GM21447 (cell line): ENCODE data around the gene EGFL8.

ENCODE experiments used
- ATAC-seq: cut with Tn5 transposase; IDR thresholded peaks from one replicate; pipeline ENCODE4 v1.9.1; 2021; ENCODE audit not compliant: unreplicated experiment

EGFL8 gene

DNA sequence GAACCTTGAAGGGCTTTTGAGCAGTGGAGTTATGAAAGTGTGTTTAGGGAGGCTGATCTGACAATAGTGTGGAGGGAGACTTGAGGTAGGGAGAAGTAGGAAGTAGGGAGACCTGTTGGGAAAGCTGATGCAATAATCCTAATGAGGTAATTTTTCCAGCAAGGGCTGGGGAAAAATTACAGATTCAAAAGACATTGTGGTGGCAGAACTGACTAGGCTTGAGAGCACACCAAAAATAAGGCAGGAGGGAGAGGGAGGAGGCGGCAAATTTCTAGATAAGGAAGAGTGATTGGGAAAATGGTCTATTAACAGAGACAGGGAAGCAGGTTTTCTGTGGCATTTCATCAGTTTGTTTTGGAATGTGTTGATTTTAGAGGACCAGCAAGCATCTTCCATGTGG lies 18.1 kb upstream of the EGFL8 start:
- ATAC-seq = no peak

DNA sequence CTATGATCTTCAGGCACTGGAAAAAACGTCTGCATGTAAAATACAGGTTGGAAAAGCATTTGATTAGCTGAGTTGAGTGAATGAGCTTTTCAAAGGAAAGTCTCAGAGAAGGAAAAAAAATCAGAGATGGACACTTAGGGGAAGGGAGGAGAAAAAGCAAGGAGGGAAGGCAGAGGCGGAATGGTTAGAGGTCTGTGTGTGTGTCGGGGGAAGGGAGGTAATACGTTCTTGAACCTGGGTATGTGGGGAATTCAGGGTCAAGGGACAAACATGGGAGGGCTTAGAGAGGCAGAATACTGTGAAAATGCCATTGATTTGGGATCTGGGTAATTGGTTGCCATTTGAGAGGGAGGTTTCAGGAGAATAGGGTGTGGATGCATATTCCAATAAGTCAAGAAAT lies 17.7 kb upstream of the EGFL8 start:
- no peak for ATAC-seq

DNA sequence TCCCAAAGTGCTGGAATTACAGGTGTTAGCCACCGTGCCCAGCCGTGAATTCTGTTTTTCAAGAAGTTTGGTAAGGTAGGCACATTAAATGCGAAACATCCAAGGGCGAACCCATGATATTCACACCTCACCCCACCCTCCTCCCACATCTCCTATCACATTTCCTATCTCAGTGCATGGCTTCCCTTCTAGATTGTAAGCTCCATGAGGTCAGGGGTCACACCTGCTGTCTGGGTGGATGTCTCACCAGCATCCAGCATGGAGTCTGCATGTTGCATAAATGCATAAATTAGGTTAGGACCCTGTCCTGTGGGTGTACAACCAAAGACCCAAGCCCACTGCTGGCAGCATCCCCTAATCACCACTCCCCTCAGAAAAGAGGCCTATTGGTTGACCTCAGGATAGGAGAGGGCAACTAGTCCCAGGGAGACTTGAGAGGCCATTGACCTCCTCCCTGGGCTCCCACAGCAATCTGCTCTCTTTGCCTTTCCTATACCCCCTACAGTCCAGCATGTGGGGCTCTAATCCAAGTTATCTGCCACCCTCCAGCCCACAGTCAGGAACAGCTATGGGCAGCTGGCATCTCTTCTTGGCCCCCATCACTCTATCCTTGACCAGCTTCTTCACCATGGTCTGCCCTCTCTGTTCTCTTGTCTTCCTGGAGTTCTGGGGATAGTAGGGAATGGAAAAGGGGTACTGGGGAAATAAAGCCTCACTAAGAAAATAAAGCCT lies 16.8 kb upstream of the EGFL8 start:
- no peak for ATAC-seq

DNA sequence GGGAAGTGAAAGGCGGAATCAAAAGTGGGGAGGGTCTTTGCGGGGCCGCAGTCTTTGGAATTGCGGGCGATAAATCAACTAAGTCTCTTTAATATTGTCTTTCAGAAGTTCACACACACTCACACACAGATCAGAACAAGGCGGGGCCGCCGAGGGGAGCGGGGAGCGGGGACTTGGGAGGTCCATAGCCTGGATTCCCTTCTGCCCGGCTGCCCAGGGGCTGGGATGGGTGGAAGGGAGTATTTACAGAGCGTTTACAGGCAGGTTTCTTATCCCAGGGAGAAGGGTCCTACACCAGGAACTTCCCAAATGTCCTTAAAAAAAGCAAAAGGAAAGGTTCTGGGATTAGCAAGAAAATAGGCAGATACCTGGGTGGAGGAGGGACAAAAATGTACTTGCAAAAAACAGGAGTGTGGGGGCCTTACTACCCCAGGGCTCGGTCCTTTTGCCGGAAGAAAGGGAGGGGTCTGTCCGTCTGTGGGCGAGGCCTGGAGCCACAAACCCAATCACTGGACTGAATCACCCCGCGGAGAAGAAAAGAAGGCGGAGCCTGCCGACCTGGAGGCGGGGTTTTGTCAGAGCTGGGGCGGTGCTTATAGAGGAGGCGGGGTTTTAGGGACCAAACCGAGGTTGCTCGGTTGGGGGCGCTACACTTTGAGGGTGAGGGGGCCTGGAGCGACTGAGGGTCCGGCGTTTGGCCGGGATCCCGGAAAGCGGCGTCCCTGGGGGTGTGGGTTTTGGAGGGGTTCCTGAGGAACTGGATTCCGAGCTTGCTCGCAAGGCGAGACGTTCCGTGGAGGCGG lies 15.9 kb upstream of the EGFL8 start:
- no peak for ATAC-seq

DNA sequence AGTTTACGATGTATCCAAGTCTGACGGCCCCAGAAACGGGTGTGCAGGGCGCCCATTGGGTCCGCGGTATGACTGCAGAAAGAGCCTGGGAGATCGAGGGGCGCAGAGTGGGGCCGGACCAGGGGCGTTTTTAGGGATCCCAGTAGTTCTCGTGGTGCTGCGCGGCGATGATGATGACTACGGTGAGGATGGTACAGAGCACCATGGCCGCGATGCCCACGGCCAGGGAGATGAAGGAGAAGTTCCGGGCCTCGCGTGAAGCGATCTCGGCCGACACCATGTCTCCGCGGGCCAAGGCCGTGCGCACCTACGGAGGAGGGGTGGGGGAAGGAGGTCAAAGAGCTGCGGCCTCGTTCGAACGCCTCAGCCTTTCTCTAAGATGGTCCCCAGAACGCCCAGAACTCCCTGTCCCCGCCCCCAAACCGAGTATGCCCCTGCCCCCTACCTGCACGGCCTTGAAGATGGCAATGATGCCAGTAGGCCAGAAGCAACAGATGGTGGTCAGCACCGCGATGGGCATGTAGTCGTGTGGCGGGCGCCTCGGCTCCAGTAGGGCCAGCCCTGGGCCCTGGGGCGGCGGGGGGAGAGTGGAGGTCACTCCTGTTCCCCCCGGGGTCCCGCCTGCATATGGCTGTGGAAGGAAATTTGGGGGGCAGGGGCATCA lies 15.2 kb upstream of the EGFL8 start:
- no peak for ATAC-seq

DNA sequence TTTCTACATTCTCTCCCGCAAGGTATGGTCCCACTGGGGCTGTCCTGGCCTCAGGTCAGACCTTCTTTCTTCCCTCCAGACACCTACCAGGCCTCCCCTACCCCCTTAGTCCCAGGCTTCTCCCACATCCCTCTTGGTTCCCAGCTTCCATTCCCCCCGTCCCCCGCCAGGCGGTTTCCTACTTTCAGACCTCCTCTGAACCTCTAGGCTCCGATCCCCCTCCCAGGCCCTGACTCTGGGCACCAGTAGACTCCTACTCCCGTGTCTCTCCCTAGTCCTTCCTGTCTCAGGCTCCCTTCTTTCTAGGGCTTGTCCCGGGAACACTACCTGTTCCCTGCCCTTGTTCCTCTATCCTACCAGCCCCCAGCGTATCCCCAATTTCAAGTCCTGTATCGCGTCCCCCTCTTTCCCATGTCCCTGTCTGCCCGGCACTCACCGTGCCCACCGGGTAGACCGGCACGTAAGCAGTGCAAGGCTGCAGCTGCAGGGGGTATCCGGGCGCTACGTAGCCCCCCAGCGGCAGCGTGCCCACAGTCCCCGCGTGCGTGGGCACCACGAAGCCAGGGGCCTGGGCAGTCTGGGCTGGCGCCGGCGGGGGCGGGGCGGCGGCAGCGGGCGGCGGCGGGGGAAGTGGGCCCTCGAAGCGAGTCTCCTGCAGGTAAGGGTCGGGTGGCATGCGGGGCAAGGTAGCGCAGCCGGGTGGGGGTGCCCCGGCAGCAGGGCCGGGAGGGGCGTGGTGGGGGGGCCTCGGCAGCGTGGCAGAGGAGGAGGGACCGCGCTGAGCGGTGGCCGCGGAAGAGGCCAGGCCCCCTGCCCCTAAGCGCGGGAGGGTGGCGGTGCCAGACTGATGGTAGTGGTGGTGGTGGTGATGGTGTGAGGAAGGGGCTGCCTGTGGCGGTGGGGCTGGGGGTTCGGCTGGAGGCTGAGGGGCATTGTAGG lies 14.2 kb upstream of the EGFL8 start:
- no peak for ATAC-seq

DNA sequence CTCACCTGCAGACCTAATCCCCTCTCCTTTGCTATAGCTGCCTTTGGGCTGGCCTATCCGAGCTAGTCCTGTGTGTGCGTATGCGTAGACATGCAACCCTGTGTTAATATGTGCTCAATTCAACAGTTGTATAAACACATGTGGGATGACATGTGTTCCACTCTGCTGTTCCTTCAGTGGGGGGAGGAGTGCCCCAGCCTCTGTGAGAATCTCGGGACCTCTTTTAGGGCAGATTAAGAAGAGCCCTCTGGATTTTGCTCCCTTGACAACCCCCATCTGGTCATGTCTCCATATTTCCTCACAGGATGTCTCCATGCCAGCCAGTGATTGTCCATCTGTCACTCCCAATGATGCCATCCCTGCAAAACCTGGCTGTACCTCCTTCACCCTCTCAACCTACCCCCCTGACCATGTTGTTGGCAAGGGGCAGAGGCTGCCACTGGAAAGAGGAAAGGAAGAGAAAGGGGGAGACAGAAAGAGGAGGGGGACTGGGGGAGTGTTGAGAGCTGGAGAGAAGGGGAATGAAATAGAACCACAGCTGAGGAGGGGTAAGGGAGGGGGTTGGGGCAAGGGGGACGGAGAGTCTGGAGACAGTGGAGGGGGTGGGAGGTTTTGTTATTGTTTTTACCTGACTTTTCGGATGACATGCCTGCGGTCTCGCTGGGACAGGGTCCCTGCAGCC lies 13.1 kb upstream of the EGFL8 start:
- ATAC-seq = no peak

DNA sequence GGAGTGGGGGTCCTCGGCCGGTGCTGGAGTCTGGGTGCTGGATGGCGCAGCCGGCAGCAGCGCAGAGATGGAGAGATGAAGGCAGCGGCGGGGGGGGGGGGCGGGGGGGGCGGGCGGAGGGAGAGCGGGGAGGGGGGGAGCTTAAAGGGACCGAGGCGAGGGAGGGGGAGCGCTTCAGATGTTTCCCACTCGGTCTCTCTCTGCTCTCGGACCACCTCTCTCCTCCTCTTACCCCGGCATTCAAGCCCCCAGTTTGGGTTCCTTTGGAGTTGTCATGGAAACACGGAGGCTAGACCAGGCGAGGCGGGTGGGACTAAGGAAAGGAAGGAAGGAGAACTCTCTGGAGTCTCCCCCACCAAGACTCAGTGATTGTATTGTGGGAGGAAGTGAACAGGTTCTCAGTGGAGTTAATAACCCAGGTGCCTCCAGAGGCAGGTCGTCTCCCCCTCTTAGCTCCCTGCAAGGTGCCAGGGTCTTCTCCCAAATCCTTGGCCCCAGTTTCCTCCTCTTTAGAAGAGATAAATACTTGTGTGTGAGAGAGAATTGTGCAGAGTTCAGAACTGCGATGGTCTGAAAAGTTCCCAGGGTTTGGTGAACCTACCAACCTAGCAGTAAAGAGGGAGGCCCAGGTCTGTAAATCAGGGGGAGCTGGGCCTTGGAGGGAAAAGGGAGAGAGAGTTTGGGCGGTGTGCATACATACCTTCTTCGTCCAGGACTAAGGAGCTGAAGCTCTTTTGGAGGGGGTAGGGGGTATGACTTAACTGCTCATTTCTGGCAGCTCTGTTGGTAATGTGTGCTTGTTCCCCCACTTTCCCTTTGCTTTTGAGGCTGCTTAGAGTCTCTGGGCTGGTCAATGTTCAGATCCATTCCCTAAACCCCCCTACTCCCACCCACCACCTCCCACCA lies 12.3 kb upstream of the EGFL8 start, which contains the start of gene PRRT1:
PRRT1 (minus strand) TSS at position 77 of the 906 bp plus-strand sequence. CDS start 112 bp downstream, outside the sequence.
- ATAC-seq = no peak

DNA sequence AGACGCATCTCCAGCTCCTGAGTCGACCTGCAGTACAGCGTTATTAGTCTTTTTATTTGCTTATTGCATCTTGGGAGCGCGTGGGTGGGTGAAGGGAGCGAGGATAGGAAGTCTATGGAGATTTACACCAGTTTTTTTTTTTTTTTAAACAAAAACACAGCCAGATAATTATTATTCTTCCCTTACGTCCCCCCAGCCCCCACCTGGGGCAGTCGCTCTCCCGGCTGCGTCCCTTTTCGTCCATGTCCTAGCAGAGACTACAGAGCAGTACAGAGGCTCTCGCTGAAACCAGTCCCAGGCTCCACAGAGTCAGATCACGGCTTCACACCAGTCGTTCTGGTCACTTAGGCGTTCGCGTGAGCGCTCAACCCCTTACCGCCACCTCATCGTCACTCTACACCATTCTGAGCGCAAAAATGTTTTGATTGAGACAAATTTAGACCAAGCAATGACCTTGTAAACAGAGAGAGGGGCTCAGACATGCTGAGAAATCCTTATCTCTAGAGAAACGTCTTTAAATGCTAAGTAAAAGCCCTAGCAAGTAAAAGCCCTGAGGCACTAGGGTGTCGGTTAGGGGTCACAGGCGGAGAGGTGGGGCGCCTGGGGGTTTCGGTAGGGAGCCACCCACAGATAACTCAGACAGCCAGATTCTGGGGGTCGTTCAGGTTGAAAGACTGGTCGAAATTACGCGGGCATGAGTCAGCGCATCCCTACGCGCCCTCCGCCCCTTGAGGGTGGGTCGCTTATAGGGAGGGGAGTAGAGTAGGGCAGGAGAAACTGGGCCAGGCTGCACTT lies 11.4 kb upstream of the EGFL8 start:
- ATAC-seq = no peak

DNA sequence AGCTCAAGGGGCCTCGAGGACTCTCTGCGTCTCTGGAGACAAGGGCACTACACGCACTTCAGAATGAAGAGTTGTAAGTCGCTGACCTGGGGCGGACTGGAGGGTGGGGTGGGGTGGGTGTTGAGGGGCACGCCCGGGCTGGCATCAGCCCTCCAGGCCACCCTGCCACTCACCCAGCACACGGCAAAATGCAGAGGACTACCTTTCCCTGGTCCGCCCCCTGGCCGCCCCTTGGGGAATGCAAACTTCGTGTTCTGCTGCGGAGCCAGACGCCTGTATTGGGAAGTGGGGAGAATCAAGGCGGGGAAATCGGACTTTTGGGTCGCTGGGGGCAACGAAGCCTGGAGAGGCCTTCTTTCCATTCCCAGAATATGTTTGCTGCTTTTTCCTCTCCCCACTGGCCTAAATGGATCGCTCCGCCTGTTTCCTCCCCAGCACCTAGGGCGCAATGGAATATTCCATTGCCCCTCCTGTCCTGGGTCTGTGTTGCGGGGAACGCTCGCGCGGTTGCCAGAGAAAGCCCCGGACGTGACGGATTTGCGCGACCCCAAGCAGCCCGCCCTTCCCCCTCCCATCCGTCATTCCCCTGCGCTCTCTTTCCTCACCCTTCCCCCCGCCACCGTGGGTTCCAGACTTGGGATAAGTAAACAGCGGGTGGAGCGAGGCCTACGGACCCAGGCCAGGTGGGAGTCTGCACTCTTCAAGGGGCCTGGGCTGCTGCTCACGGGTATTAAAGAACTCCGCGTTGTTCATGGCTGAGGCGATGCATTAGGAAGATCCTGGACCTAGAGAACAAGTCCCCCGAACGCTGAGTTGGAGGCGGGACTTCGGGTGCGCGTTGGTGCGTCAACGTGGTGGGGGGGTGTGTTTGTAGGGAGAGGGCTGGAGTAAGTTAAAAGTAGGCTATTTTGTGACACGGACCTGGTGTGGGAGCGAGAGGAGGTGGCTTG lies 10.6 kb upstream of the EGFL8 start, which contains the start of gene PPT2:
PPT2 (plus strand) TSS at position 578 of the 950 bp plus-strand sequence. CDS start 454 bp downstream, outside the sequence.
- peak; percentile 22 for ATAC-seq

DNA sequence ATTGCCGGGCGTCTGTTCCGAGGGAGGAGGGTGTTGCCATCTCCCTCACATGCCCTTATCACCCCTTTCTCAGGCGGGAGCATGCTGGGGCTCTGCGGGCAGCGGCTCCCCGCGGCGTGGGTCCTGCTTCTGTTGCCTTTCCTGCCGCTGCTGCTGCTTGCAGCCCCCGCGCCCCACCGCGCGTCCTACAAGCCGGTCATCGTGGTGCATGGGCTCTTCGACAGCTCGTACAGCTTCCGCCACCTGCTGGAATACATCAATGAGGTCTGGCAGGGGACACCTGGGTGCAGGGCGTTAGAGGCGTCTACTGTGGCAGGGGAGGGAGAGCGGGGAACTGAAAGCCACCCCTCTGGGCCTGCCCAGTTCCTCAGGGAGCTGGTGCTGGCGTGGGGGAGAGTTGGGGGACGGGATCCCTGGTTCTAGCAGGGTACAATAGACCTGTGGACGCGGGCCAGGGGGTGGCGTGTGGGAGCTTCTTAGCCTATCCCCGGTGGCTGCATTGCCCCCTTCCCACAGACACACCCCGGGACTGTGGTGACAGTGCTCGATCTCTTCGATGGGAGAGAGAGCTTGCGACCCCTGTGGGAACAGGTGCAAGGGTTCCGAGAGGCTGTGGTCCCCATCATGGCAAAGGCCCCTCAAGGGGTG lies 9.8 kb upstream of the EGFL8 start:
- peak; percentile 83 for ATAC-seq

DNA sequence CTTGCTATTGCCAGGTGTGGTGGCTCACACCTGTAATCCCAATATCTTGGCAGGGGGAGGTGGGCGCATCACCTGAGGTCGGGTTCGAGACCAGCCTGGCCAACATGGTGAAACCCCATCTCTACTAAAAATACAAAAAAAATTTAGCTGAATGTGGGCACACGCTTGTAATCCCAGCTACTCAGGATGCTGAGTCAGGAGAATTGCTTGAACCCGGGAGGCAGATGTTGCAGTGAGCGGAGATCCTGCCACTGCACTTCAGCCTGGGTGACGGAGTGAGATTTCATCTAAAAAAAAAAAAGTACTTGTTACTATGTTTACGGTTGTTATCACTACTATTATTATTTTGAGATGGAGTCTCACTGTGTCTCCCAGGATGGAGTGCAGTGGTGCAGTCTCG lies 7.5 kb upstream of the EGFL8 start:
- no peak for ATAC-seq

DNA sequence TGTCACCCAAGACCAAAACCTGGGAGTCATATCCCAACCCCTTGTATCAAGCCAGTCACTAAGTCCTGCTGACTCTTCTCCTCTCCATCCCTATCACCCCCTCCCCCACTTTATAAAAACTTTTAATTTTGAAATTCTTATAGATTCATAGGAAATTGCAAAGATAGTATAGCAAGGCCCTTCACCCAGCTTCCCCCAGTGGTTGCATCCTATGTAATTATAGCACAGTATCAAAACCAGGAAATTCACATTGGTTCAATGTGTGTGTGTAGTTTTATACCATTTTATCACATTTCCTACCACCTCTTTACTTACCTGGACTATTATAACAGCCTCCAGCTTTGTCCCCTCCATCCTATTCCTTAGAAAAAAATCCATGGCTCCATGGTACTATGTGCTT lies 6.3 kb upstream of the EGFL8 start:
- ATAC-seq = no peak

DNA sequence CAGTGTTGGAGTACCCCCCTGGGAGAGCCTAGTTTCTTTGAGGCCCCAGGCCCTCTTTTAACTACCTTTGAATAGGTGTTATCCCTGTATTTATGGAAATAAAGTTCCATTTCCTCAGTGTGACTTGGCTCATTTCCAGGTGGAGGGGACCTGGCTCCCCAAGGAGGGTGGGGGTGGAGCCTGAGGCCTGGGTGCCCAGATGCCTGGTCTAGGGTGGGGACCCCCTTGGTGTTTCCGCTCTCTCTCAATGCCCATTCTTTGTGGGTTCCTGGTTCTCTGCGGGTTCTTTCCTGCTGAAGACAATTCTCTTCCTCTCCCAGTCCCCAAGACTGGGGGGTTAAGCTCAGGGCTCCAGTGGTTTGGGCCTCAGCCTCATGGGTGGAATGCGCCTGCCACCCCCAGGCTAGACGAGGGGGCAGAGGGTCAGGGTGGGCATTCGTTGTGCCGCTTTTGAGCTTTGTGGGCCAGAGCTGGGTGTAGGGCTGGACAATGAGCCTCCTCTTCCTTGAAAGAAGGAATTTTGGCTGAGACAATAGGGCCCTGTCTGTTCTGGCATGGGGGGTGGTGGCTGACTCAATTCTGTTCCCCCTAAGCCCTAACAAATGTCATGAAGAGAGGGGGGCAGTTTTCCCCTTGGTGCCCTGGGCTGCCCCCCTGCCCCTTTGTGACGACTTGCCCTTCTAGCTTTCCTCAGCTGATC lies 686 bp upstream of the EGFL8 start:
- ATAC-seq = no peak

DNA sequence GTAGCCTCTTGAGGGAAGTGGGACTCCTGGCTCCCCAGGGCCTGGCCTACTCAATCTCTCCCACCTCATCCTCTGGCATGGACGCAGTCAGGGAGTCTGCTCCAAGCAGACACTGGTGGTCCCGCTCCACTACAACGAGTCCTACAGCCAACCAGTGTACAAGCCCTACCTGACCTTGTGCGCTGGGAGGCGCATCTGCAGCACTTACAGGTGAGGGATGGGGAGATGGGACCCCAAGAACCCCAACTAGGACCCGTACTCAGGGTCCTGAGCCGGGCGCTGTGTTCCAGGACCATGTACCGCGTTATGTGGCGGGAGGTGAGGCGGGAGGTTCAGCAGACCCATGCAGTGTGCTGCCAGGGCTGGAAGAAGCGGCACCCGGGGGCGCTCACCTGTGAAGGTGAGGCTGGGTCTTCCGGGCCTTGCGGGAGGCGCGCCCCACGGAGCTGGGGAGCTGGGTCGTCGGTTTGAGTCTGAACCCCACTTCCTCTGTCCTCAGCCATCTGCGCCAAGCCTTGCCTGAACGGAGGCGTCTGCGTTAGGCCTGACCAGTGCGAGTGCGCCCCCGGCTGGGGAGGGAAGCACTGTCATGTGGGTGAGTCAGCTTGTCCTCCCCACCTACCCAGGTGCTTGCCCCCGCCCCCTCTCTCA lies 2.1 kb downstream of the EGFL8 start:
- no peak for ATAC-seq
